Thyroid gland (tissue), 4 donors: ENCODE data around the gene NECTIN2.

ENCODE experiments used
- POLR2A ChIP-seq, 2 donors: fragments of 450-650 bp; IDR thresholded peaks; one replicate each; pipeline ENCODE4 v1.6.1; 2017; ENCODE audit warnings: antibody characterized with exemption in 2 of 2, mild to moderate bottlenecking in 2 of 2, moderate library complexity in 1 of 2
- TF ChIP-seq, protein P1 (sequence below), 6 experiments: fragments of 200-600 bp in 3 of 6; fragments of 450-650 bp in 3 of 6; sonication (generic) in 3 of 6; IDR thresholded peaks; one replicate each; pipeline ENCODE4 v1.5.1; 2016 to 2019; ENCODE audit warnings: antibody characterized with exemption in 6 of 6, mild to moderate bottlenecking in 2 of 6, inconsistent platforms in 1 of 6, moderate library complexity in 1 of 6

DNA sequence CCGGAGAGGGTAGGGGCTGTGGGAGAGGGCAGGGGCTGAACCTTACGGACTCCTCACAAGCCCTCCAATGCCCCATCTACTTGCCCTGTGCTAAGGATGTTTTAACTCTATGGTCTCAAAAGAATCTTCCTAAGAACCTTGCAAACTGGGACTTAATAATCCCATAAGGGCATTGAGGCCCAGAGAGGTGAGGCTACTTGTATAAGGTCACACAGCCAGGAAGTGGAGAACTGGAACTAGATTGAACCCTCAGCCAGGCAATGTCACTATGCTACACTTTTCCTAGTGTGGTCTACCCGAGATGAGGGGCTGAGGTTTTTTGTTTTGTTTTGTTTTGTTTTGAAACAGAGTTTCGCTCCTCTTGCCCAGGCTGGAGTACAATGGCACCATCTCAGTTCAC is 85.4 kb downstream of the NECTIN2 start:
- TF ChIP-seq POLR2A (IDR thresholded peaks at IDR 0.05) = no peak
- TF ChIP-seq, protein P1, sequence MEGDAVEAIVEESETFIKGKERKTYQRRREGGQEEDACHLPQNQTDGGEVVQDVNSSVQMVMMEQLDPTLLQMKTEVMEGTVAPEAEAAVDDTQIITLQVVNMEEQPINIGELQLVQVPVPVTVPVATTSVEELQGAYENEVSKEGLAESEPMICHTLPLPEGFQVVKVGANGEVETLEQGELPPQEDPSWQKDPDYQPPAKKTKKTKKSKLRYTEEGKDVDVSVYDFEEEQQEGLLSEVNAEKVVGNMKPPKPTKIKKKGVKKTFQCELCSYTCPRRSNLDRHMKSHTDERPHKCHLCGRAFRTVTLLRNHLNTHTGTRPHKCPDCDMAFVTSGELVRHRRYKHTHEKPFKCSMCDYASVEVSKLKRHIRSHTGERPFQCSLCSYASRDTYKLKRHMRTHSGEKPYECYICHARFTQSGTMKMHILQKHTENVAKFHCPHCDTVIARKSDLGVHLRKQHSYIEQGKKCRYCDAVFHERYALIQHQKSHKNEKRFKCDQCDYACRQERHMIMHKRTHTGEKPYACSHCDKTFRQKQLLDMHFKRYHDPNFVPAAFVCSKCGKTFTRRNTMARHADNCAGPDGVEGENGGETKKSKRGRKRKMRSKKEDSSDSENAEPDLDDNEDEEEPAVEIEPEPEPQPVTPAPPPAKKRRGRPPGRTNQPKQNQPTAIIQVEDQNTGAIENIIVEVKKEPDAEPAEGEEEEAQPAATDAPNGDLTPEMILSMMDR (IDR thresholded peaks at IDR 0.05) = no peak
